GM21360 (cell line): ENCODE measurements around the gene ZNF235.
"Not testable (repeated sequence)": the region's sequence is repeated elsewhere in the genome, so short reads cannot be mapped to it uniquely, and the experiment has no call there.

Experiments used
- ATAC-seq: cut with Tn5 transposase; IDR thresholded peaks from one replicate; pipeline ENCODE4 v1.9.1; 2021; ENCODE audit warnings: mild to moderate bottlenecking, moderate library complexity; ENCODE audit not compliant: unreplicated experiment

The ZNF235 gene

DNA sequence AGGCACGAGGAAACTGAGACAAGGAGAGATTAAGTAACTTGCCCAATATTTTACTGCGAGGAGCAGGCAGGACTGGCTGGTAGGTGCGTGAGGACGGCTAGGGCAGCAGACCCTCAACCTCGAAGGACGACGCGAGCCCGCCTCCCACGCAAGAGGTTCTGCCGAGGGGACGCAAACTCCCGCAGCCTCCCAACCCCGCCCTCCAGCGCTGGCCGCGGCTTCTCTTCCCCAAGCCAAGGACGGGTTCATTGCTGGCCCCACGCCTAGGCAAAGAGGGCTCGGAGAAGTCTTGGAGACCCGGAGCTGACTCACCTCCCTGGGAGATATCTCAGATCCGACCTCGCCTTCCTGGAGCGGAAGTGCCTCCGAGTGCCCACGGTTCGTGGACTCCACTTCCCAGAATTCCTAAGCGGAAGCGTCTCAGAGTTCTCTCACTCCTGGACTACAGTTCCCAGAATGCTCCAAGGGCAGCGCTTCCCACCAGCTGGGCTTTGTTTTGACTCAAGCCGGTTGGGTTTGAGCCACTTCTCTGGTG lies at the start of gene ZNF235:
ZNF235 (minus strand) TSS at position 367 of the 535 bp plus-strand sequence. CDS start 1,621 bp downstream, outside the sequence.
- ATAC-seq: peak; percentile 80

DNA sequence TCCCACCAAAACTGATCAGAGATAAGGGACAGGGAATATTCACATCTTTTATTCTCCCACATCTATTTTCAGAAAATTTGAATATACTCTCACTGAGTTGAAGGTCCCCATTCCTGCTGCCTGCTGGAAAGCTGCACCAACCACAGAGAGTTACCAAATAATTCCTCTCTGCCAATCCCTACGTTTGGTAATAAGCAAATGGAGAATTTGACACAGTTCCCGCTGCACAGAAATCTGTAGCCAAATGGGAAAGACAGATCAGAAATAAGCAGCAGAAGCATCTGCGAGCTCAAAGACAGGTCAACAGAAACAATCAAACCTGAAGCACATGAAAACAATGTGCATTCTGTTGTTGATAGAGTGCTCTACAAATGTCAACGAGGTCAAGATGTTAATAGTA lies 41.7 kb upstream of the ZNF235 start:
- ATAC-seq: no peak

DNA sequence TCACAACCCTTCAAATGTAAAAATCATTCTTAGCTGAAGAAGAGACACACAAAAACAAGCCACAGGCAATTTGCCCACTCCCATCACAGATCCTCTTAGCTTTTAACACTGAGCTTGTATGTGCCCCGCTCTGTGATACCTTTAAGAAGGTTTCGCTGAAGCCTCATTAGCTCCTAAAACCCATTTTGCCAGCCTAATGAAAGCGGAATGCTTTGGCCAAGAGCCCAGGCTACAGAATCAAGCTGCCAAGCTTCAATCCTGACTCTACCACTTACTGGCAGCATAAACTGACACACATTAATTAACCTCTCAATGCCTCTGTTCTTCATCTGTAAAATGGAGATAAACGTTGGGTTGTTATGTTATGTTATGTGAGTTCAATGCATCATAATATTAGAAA lies 41.1 kb upstream of the ZNF235 start:
- ATAC-seq: no peak

DNA sequence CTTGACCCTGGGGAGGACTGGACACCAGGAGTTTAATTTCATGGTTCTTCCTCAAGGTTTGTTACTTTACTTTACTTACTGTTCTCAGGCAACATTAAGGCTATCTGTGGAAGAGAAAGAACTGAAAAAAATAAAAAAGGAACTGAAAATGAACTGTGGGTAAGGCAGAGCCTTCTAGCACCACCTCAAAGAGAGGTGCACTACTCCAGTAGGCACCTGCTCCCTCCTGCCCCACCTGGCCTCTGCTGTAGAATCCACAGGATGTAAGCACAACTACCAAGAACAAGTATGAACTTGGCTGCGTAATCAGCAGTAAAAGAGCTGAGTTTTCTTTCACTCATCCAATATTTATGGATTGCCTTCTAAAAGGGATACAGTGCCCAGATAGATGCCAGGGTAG lies 39.4 kb upstream of the ZNF235 start:
- no peak for ATAC-seq

DNA sequence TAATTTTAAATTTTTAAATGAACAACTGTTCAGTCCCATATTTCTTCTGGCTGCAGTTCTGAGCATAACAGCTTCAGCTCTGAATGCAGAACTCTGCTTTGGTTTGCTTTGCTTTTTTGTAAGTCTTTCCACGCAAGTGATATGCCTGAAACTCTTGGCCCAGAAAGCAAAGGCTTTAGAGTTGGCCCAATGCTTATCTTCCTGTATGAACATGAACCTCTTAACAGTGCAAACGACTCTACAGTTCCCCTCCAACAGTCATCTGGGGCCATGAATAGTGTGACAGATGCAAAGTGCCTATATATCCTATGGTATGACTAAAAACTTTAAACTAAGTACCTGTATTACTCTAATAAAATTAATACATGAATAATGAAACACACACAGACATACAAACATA lies 37.0 kb upstream of the ZNF235 start:
- ATAC-seq: no peak

DNA sequence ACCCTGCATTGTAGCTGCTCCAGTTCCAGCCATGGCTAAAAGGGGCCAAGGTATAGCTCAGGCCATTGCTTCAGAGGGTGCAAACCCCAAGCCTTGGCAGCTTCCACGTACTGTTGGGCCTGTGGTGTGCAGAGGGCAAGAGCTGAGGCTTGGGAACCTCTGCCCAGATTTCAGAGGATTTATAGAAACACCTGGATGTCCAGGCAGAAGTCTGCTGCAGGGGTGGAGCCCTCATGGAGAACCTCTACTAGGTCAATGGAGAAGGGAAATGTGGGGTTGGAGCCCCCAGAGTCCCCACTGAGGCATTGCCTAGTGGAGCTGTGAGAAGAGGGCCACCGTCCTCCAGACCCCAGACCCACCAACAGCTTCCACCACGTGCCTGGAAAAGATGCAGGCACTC lies 29.8 kb upstream of the ZNF235 start:
- ATAC-seq: not testable (repeated sequence)

DNA sequence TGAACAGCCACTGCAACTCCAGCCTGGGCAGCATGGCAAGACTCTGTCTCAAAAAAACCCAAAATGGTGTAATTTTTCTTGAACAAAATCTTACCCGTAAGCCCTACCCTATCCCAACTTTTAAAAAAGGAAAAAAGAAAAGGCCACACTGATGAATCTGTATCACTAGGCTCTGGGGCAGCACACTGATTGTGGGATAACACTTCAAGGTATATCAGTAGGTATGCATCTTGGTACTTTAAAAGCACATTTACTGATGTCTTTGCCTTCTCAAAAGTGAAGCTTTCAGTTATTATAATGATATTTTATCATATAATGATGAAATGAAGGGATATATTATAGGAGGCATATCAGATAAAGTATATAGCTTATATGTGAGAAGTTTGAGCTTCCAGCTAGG lies 27.3 kb upstream of the ZNF235 start:
- ATAC-seq: no peak

DNA sequence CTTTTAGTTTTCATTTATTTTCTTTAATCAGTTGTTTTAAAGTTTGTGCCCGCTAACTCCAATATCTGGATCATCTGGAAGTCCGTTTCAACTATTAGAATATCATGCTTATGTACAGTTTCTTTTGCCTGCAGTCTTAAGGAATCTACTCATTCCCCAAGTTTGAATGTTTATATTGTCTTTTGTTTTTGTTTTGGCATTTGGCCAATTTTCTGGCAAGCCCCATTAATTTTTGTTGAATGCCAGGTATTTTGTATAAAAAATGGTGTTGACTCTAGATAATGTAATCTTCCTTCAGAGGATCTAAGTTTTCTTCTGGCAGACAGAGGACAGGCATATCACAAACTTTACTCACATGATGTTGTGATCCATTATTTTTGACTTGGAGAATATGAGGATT lies 11.1 kb upstream of the ZNF235 start:
- no peak for ATAC-seq

DNA sequence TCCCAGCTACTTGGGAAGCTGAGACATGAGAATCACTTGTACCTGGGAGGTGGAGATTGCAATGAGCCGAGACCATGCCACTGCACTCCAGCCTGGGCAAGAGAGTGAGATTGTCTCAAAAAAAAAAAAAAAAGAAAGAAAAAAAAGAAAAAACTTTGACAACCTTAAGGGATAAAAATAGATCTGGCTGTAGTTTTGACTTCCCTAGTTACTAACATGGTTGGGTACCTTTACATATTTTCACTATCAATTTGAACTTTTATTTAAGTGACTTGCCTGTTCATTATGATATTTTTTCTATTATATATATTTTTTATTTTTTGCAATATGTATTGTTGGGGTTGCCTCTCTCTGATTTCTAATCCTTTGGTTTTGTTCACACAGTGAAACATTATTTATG lies 8.4 kb upstream of the ZNF235 start:
- ATAC-seq: no peak

DNA sequence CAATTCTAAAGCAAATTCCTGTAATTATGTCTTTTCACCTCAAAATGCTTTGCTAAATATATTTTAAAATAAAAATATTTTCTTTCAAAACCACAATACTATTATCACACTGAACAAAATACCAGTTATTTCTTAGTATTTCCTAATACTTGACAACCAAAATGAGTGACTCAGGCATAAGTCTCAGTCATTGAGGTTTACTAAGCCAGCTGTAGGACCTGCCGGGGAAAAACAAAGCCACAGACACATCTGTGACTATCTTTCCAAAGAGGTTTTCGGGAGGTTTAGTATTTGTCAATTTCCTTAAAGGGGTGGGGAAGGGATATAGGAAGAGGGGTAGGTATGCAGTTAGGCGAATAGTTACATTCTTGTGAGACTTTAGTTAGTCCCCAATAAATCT lies 3.2 kb upstream of the ZNF235 start:
- ATAC-seq: no peak

DNA sequence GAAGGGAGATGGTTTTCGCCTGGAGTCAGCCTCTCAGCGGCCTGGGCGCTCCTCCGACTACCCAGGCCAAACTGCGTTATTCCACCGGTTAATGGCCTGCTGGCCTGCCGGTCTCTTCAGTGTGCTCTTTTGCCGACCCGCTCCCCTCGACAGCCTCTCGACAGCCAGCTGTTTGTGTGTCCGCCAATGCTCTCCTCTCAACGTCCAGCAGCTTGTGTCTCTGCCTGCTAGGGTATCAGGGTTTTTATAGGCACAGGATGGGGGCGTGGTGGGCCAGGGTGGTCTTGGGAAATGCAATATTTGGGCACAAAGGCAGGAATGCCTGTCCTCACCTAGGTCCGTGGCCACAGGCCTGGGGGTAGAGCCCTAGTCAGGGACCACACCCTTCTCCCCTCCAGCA lies 1.5 kb upstream of the ZNF235 start:
- ATAC-seq: no peak

DNA sequence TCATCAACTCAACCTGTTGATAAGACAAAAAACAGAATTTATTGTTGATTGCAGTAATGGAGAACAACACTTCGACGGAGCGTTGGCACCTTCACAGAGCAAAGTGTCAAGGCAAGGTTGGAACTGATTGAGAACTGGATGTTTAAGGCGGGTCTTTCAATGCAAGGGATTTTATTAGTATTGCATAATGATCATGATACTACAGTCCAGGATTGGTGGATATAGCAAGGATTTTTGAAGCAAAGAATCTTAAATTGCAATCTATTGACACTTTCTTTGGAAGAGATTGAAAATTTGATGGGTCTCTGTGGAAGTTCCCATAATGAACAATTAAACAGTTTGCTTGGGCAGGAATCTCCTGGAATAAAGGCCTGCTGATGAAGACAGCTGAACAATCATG lies 632 bp upstream of the ZNF235 start:
- ATAC-seq: no peak

DNA sequence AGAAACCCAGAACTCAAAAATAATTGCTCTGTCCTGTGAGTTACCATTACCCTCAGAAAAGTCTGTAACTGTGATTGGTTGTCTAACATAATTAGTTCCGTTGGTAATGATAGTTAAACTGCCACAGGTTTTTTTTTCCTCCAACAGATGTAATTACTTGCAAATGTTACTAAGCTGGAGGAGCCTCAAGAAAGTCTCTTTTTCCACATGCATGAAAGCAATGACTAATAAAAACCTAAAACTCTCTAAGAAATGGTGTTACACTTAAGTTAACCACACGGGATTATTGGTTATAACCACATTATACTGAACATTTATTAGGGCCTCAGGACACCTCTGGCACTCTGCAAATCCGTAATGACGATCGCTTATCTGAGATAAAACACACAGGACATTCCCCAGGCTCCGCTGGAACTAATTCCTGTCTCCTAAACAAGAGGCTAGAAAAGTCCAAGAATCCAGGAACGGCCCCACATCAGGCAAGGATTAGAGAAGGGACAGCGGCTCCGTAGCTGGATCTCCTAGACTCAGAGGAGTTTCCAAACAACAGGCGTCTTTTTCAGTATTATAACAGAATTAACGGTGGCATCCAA lies 753 bp downstream of the ZNF235 start:
- no peak for ATAC-seq

DNA sequence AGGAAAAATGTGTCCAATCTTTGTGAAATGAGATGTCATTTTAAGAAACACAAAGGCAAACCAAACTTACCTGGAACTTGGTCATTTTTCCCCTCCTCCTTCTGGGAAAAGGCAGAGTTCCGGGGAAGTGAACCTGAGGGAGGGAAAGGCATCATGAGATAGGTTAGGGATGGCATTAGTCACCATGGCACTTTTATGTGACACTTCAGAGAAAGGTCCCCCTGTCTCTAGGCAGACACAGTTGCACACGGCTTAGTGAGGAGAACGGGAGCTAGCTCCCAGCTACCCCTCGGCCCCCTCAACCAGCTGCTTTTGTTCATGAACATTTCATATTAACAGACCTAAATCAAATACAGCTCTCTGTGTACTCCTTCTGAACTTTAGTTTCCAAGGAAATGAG lies 1.5 kb downstream of the ZNF235 start:
- ATAC-seq: no peak

DNA sequence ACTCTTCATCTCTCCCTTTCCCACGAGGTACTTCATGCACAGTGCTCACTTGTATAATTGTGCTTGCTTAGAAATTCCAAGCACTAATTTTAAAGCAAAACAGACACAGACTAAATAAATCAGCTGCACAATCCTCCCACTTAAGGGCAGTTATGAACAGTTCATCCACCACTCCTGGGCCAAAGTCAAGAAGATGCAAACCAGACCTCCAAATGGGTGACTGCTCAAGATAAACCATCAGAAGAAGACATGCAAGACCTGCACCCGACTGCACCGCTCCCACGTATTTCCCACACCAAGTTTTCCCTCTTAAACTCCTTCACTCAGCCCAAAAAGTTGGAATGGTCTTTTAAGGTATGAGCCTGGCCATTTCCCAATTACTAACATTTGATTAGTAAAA lies 19.9 kb downstream of the ZNF235 start:
- no peak for ATAC-seq

DNA sequence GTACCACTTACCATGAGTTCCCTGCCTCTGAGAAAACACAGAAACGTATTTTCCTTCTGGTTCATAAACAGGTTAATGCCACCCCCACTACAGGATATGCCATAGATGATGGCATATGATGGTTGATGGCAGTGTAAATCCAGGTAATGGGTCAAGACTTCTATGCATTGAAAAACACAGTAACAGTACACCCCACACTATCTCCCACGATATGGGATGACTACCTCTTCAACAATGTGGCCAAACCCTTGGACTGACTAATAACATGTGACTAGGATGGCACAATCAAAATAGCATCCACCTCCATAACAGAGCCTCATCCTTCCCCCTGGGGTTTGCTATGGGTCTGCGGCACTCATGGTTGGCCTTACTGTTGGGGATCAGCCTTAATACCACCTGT lies 22.0 kb downstream of the ZNF235 start:
- ATAC-seq: no peak

DNA sequence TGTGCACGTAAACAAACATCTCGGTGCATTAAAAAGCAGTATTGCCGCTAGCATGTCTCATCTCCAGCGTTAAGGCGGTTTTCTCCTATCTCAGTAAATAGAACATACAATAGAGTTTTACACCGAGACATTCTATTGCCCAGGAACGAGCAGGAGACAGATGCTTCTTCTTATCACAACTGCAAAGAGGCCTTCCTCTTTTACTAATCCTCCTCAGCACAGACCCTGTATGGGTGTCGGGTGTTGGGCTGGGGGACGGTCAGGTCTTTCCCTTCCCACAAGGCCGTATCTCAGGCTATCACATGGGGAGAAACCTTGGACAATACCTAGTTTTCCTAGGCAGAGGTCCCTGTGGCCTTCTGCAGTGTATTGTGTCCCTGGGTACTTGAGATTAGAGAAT lies 23.9 kb downstream of the ZNF235 start:
- ATAC-seq: no peak

DNA sequence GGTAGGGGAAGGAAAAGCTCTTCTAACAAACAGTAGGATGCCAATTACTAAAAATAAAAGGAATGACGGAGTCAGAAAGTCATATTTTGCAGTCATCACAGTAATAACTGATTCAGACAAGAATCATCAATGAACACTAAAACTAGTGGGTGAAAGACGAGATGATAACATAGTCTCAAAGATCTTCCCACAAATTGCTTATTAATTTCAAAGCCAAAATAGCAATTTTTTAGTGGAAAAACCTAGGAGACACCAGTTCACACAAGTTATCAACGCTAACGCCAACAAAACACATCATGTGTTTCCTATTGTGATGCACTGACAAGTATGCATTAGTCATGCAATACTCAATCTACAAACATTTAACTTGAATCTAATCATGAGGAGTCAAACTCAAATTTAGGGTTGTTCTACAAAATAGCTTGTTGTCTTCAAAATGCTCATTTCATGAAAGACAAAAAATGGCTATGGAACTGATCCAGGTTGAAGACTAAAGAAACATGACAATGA lies 26.6 kb downstream of the ZNF235 start:
- ATAC-seq: no peak

DNA sequence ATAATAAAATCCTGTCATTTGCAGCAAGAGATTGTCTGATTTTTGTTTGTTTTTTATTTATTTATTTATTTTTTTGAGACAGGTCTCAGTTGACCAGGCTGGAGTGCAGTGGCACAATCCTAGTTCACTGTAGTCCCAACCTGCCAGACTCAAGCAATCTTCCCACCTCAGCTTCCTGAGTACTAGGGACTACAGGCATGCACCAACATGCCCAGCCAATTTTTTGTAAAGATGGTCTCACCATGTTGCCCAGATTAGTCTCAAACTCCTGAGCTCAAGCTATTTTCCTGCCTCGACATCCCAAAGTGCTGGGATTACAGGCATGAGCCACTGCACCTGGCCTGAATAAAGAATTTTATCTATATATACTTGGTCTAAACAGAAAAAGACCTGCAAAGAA lies 27.5 kb downstream of the ZNF235 start:
- ATAC-seq: no peak

DNA sequence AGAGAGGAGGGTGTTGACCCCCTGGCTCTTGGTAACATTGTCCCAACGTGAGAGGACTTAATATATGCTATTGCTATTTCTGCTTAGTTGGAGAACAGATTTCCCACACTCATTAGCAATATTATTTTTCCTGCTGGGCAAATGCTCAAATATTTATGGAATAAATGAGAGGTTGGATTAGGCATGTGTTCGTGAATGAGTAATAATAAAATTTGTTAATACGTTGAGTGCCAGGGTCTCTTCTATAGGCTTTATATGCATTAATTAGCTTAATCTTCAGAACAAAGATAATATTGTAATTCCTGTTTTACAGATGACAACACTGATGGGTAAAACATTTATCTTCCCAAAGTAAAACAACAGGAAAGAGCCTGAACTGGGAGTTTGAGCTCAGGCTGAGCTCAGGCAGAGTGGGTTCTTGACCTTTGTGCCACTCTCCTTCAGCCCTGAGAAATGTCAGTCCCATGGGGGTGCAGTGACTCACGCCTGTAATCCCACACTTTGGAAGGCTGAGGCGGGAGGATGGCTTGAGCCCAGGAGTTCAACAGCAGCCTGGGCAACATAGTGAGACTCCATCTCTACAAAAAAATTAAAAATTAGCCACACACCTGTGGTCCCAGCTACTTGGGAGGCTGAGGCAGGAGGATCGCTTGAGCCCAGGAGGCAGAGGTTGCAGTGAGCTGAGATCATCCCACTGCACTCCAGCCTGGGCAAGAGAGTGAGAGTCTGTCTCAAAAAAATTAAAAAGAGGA lies 44.0 kb downstream of the ZNF235 start:
- no peak for ATAC-seq

DNA sequence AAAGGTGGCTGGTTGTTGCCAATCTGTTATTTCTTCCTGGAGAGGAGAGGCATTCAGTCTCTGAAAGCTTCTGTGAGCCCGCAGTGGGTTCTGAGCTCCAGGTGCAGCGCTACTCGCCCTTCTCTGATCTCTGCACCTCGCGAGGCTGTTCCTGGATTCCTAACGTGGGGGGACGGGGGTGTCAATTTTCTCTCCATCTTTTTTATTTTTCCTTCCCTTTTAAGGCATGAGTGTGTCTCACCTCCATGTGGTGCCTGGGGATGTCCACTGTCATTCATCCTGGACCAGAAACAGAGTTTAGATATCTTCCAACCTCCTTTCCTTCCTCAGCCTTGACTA lies 44.5 kb downstream of the ZNF235 start:
- ATAC-seq: no peak

DNA sequence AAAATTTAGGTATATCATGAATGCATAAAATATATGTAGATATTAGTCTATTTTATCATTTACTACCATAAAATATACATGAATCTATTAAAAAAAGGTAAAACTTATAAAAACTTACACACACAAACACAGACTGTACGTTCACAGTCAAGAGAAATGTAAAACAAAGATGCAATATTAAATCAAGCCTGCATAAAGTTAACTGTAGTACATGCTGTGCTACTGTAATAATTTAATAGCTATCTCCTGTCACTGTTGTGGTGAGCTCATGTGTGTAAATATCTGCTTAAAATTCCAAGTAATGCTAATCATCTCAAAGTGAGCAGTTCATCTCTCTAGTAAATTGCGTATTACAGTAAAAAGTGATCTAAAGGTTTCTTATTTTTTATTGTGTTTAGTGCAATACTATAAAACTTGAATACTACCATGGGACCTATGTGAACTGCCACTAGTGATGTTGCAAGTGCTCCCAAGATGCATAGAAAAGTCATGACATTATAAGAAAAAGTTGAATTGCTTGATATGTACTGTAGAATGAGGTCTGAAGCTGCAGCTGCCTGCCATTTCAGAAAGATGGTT lies 45.9 kb downstream of the ZNF235 start:
- no peak for ATAC-seq
